ENCODE data around the gene BLMH.

The BLMH gene, protein sequence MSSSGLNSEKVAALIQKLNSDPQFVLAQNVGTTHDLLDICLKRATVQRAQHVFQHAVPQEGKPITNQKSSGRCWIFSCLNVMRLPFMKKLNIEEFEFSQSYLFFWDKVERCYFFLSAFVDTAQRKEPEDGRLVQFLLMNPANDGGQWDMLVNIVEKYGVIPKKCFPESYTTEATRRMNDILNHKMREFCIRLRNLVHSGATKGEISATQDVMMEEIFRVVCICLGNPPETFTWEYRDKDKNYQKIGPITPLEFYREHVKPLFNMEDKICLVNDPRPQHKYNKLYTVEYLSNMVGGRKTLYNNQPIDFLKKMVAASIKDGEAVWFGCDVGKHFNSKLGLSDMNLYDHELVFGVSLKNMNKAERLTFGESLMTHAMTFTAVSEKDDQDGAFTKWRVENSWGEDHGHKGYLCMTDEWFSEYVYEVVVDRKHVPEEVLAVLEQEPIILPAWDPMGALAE

DNA sequence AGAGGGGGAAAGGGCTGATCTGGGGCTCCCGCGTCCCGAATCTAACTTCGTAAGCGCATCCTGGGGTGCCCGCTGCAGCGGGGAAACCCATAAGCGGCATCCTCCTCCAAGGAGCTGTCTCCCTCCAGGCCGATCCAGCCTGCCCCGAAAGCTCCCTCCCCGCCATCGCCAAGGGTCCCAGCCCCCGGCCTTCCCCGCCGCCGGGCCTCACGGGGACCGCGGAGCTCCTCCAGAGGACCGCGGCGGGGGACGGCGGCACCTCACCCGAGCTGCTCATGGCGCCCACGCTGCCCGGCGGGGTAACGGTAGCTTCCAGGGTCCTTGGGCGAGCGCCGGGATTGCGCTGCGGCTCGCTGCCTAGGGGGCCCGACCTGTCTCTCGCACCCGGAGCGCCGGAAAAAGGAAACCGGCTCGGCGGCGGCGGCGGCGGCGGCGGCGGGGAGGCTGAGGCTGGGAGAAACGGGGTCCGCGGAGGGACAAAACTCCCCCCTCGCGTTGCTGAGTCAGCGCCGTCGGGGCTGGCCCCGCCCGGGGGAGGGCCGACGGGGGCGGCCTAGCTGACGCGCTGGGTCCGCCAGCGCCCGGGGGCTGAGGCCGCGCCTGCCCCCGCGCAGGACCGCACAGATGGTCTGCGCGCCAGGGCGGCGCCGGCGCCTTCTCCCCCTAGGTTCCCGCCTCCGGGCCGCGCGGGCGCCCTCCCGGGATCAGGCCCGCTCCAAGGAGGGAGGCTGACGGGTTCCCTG is at the start of gene BLMH:
Gene BLMH, minus strand, starts transcription at position 402 of the 743 bp plus-strand sequence. Its CDS starts 125 bp downstream, at position 277.
- H3K4me3 Mint-ChIP-seq, result peak within 1 kb of the TSS; percentile 95
- H3K9me3 Mint-ChIP-seq, result no peaks in the 10 kb centered on the region
- peaks cover 26% of the 10 kb centered on the region for H3K4me1 Mint-ChIP-seq (ENCODE audit: low read depth)
- H3K27me3 Mint-ChIP-seq, result no peaks in the 10 kb centered on the region
- peaks cover 31% of the 10 kb centered on the region for H3K36me3 Mint-ChIP-seq (ENCODE audit: low read depth)
- peak within 1 kb of the TSS; percentile 95 for H3K27ac Mint-ChIP-seq

- Mint-ChIP-seq H3K4me3 (no peak overlapping the region), H3K36me3 (ENCODE audit: low read depth) (no peaks in the 10 kb centered on the region), H3K27me3 (no peaks in the 10 kb centered on the region), H3K27ac (no peak overlapping the region), H3K4me1 (ENCODE audit: low read depth) (peaks cover 24% of the 10 kb centered on the region), H3K9me3 (peaks cover 3% of the 10 kb centered on the region)
These were observed 49.1 kb upstream of the BLMH start for GRCh38 chr17:30340801-30341356.

- H3K4me1 Mint-ChIP-seq (ENCODE audit: low read depth), result peaks cover 16% of the 10 kb centered on the region
- no peaks in the 10 kb centered on the region for H3K27me3 Mint-ChIP-seq
- H3K27ac Mint-ChIP-seq, result no peak overlapping the region
- no peak overlapping the region for H3K4me3 Mint-ChIP-seq
- H3K9me3 Mint-ChIP-seq, result peaks cover 3% of the 10 kb centered on the region
- H3K36me3 Mint-ChIP-seq (ENCODE audit: low read depth), result no peaks in the 10 kb centered on the region
These were observed 47.3 kb upstream of the BLMH start for GRCh38 chr17:30339086-30339485.

GRCh38 chr17:30337393-30337999 is 45.8 kb upstream of the BLMH start:
- H3K9me3 Mint-ChIP-seq, result peaks cover 3% of the 10 kb centered on the region
- H3K36me3 Mint-ChIP-seq (ENCODE audit: low read depth), result no peaks in the 10 kb centered on the region
- peaks cover 30% of the 10 kb centered on the region for H3K4me1 Mint-ChIP-seq (ENCODE audit: low read depth)
- H3K27me3 Mint-ChIP-seq, result no peaks in the 10 kb centered on the region
- no peak overlapping the region for H3K4me3 Mint-ChIP-seq
- no peak overlapping the region for H3K27ac Mint-ChIP-seq

GRCh38 chr17:30336369-30337171 is 44.8 kb upstream of the BLMH start:
- Mint-ChIP-seq H3K36me3 (ENCODE audit: low read depth) (no peaks in the 10 kb centered on the region), H3K9me3 (peaks cover 3% of the 10 kb centered on the region), H3K27ac (no peak overlapping the region), H3K4me1 (ENCODE audit: low read depth) (peaks cover 39% of the 10 kb centered on the region), H3K4me3 (no peak overlapping the region), H3K27me3 (no peaks in the 10 kb centered on the region)

DNA sequence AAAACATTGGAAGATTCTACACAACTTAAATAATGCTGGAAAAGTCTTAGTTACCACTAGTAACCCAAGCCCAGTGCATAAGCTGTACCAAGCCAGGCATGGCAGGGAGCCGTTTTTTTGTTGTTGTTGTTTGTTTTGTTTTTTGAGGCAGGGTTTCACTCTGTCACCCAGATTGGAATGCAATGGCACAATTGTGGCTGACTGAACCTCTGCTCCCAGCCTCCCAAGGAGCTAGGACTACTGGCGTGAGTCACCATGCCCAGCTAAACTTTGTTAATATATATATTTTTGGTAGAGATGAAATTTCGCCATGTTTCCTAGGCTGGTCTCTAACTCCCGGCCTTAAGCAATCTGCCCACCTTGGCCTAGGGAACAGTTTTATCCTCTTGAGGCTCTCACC is 42.7 kb upstream of the BLMH start:
- peaks cover 3% of the 10 kb centered on the region for H3K9me3 Mint-ChIP-seq
- H3K27ac Mint-ChIP-seq, result no peak overlapping the region
- H3K4me1 Mint-ChIP-seq (ENCODE audit: low read depth), result peaks cover 45% of the 10 kb centered on the region
- no peaks in the 10 kb centered on the region for H3K27me3 Mint-ChIP-seq
- H3K4me3 Mint-ChIP-seq, result no peak overlapping the region
- no peaks in the 10 kb centered on the region for H3K36me3 Mint-ChIP-seq (ENCODE audit: low read depth)

- Mint-ChIP-seq H3K27me3 (no peaks in the 10 kb centered on the region), H3K36me3 (ENCODE audit: low read depth) (no peaks in the 10 kb centered on the region), H3K27ac (peak within 1 kb of the TSS; percentile 79), H3K4me1 (ENCODE audit: low read depth) (peaks cover 45% of the 10 kb centered on the region), H3K9me3 (peaks cover 3% of the 10 kb centered on the region), H3K4me3 (no peak within 1 kb of the TSS)
These were observed 42.0 kb upstream of the BLMH start, which contains the start of gene TMIGD1 for GRCh38 chr17:30333503-30334360. TMIGD1 (minus strand) TSS chr17:30334057; CDS start chr17:30332133, 1,924 bp downstream.

DNA sequence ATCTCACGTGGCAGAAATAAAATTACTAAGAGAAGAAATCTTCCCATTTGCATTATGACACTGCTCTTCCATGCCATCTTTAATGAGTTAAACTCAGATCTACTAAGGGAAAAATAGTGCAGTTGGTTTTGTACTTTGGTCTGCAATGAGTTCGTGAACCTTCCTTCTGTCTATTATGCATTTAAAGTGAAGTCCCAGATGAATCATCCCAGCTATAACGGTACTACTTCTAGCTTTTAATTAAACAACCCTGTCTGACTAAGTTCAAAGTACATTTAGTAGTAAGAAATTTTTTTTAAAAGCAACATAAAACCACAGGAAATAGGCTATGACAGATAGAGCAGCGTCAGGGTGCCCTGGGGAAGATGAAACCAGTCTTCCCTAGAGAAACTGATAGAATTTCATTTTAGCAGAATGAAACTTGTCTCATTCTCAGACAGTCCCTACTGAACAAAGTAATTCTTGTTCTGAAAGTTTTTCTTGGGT is 40.4 kb upstream of the BLMH start:
- Mint-ChIP-seq H3K27ac (peak overlapping the region; percentile 79), H3K4me3 (peak overlapping the region; percentile 35), H3K27me3 (no peaks in the 10 kb centered on the region), H3K9me3 (peaks cover 3% of the 10 kb centered on the region), H3K4me1 (ENCODE audit: low read depth) (peaks cover 45% of the 10 kb centered on the region), H3K36me3 (ENCODE audit: low read depth) (no peaks in the 10 kb centered on the region)

- Mint-ChIP-seq H3K27ac (no peak overlapping the region), H3K9me3 (no peaks in the 10 kb centered on the region), H3K4me1 (ENCODE audit: low read depth) (peaks cover 45% of the 10 kb centered on the region), H3K36me3 (ENCODE audit: low read depth) (no peaks in the 10 kb centered on the region), H3K4me3 (no peak overlapping the region), H3K27me3 (no peaks in the 10 kb centered on the region)
These were observed 35.1 kb upstream of the BLMH start for GRCh38 chr17:30326809-30327208.

DNA sequence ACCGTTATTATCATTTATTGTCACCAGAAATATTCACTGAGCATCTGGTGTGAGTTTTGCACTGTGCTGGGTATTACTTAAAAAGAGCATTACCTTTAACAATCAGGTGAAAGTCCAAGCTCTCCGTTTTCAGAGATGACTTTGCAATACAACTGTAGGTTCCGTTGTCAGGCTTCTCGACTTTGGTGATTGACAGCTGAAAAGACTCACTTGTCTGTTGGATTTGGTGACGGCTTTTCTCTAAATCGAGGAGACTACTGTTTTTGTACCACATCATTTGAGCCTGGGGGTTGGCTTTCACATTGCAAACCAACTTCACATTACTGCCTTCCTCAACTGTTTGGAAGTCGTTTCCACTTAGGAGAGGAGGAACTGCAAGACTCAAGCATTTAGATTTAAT is 33.0 kb upstream of the BLMH start:
- Mint-ChIP-seq H3K4me1 (ENCODE audit: low read depth) (peaks cover 28% of the 10 kb centered on the region), H3K27me3 (no peaks in the 10 kb centered on the region), H3K36me3 (ENCODE audit: low read depth) (no peaks in the 10 kb centered on the region), H3K9me3 (no peaks in the 10 kb centered on the region), H3K27ac (no peak overlapping the region), H3K4me3 (no peak overlapping the region)

GRCh38 chr17:30323895-30324319 is 32.2 kb upstream of the BLMH start:
- H3K27me3 Mint-ChIP-seq, result no peaks in the 10 kb centered on the region
- H3K36me3 Mint-ChIP-seq (ENCODE audit: low read depth), result no peaks in the 10 kb centered on the region
- H3K27ac Mint-ChIP-seq, result peak overlapping the region; percentile 72
- no peak overlapping the region for H3K4me3 Mint-ChIP-seq
- no peaks in the 10 kb centered on the region for H3K9me3 Mint-ChIP-seq
- H3K4me1 Mint-ChIP-seq (ENCODE audit: low read depth), result peaks cover 28% of the 10 kb centered on the region

- H3K27me3 Mint-ChIP-seq, result no peaks in the 10 kb centered on the region
- H3K36me3 Mint-ChIP-seq (ENCODE audit: low read depth), result no peaks in the 10 kb centered on the region
- peaks cover 28% of the 10 kb centered on the region for H3K4me1 Mint-ChIP-seq (ENCODE audit: low read depth)
- H3K27ac Mint-ChIP-seq, result peak overlapping the region; percentile 72
- no peaks in the 10 kb centered on the region for H3K9me3 Mint-ChIP-seq
- no peak overlapping the region for H3K4me3 Mint-ChIP-seq
These were observed 31.6 kb upstream of the BLMH start for GRCh38 chr17:30323262-30323894.

GRCh38 chr17:30321314-30321713 is 29.6 kb upstream of the BLMH start:
- H3K4me1 Mint-ChIP-seq (ENCODE audit: low read depth), result peaks cover 28% of the 10 kb centered on the region
- no peak overlapping the region for H3K27ac Mint-ChIP-seq
- H3K9me3 Mint-ChIP-seq, result no peaks in the 10 kb centered on the region
- no peak overlapping the region for H3K4me3 Mint-ChIP-seq
- H3K27me3 Mint-ChIP-seq, result no peaks in the 10 kb centered on the region
- no peaks in the 10 kb centered on the region for H3K36me3 Mint-ChIP-seq (ENCODE audit: low read depth)

Measured in stimulated activated naive CD8-positive, alpha-beta T cell treated with anti-CD3 and anti-CD28 coated beads, Interleukin-15, Interleukin-2, amounts not matched to agents 100 ng/mL and 50 ng/mL, for 24 hours (primary cell).